Chondrocyte (in vitro differentiated cells): ENCODE results near the gene MMRN1. TPM values are rescaled to one million over a fixed set of nuclear protein-coding genes. Genes with fewer than 3 reads are reported as not detected.

Experiments used
- DNase-seq: peaks from one replicate; pipeline ENCODE4 v3.0.0; 2021; ENCODE audit warnings: mixed read lengths, low spot score
- H3K27ac Mint-ChIP-seq: one replicate; pipeline ENCODE4 v1.8.0; 2021; ENCODE audit warnings: mild to moderate bottlenecking, moderate library complexity, mixed read lengths; ENCODE audit not compliant: unreplicated experiment
- H3K27me3 Mint-ChIP-seq: 2 replicates; pipeline ENCODE4 v1.8.0; 2021; ENCODE audit warnings: low read depth, mixed read lengths
- H3K36me3 Mint-ChIP-seq: 2 replicates; pipeline ENCODE4 v1.8.0; 2021; ENCODE audit warnings: low read depth, mixed read lengths
- H3K4me1 Mint-ChIP-seq: 2 replicates; pipeline ENCODE4 v1.8.0; 2021; ENCODE audit warnings: low read depth, mild to moderate bottlenecking, mixed read lengths
- H3K4me3 Mint-ChIP-seq: one replicate; pipeline ENCODE4 v1.8.0; 2021; ENCODE audit warnings: mild to moderate bottlenecking, moderate library complexity, mixed read lengths; ENCODE audit not compliant: unreplicated experiment
- H3K9me3 Mint-ChIP-seq: 2 replicates; pipeline ENCODE4 v1.8.0; 2021; ENCODE audit warnings: low read depth, mixed read lengths
- CTCF ChIP-seq: fragments of 200-600 bp; sonication (generic); IDR thresholded peaks from 2 replicates; pipeline ENCODE4 v1.5.0; 2021; ENCODE audit warnings: antibody characterized with exemption, mild to moderate bottlenecking, moderate library complexity
- total RNA-seq: library from RNA; stranded (reverse); gene quantifications from 3 replicates; pipeline ENCODE4 v1.2.1, GENCODE V29; 2021

MMRN1 gene
- total RNA-seq, 1 donor from 2014 or later, result not detected

- no peak for DNase-seq
- no peaks in the 10 kb centered on the region for H3K9me3 Mint-ChIP-seq
- H3K27ac Mint-ChIP-seq, result no peak overlapping the region
- H3K4me1 Mint-ChIP-seq, result no peaks in the 10 kb centered on the region
- peaks cover 23% of the 10 kb centered on the region for H3K27me3 Mint-ChIP-seq
- no peak for TF ChIP-seq CTCF
- H3K4me3 Mint-ChIP-seq, result no peak overlapping the region
- H3K36me3 Mint-ChIP-seq, result no peaks in the 10 kb centered on the region
Measured at GRCh38 chr4:89995006-89995405, 100.4 kb downstream of the MMRN1 start.

DNA sequence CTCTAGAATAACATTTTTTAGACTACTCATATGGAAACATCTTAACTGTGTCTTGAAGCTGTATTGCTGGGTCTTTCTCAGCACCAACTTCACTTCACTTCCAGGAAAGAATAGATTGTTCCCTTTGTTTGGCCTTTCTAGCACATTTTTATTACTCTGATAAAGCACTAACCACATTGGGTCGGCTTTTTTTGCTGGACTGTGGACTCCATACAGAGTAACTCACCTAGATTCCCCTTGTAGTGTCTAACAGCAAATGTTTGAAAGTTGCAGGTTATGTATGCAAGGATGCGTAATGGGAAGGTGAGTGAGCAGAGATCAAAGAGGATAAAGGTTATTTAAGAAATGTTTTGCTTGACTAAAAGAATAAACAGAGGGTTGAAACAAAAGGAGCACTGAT, 101.2 kb downstream of the MMRN1 start:
- no peaks in the 10 kb centered on the region for H3K36me3 Mint-ChIP-seq
- DNase-seq, result no peak
- H3K27ac Mint-ChIP-seq, result no peak overlapping the region
- no peak overlapping the region for H3K4me3 Mint-ChIP-seq
- H3K4me1 Mint-ChIP-seq, result no peaks in the 10 kb centered on the region
- H3K27me3 Mint-ChIP-seq, result peaks cover 23% of the 10 kb centered on the region
- no peaks in the 10 kb centered on the region for H3K9me3 Mint-ChIP-seq
- no peak for TF ChIP-seq CTCF

DNA sequence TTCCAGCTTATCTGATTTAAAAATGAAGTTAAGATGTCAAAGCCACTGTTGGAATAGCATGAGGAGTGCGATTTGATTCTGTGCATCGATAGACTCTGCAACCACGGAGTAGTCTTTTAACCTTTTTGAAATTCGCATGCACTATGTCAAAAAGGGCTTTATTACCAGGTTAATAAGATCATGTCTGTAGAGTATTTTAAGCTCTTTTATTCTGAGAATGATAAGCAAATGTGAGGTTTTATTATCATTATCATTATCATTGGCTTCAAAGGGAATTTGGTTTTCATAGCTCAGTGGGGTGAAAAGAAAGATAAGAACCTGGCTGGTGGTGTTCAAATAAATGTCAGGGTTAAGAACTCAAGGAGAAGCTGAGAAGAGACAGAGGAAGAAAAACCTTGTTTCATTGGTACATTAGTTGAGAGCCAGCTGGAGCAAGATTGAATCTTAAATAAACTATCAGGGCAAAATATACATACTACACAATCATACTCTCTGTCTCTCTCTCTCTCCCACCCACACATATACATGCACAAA, 102.6 kb downstream of the MMRN1 start:
- Mint-ChIP-seq H3K4me1 (no peaks in the 10 kb centered on the region), H3K27me3 (peaks cover 19% of the 10 kb centered on the region), H3K9me3 (no peaks in the 10 kb centered on the region), H3K4me3 (no peak overlapping the region), H3K36me3 (no peaks in the 10 kb centered on the region), H3K27ac (no peak overlapping the region)
- TF ChIP-seq CTCF, result no peak
- no peak for DNase-seq

DNA sequence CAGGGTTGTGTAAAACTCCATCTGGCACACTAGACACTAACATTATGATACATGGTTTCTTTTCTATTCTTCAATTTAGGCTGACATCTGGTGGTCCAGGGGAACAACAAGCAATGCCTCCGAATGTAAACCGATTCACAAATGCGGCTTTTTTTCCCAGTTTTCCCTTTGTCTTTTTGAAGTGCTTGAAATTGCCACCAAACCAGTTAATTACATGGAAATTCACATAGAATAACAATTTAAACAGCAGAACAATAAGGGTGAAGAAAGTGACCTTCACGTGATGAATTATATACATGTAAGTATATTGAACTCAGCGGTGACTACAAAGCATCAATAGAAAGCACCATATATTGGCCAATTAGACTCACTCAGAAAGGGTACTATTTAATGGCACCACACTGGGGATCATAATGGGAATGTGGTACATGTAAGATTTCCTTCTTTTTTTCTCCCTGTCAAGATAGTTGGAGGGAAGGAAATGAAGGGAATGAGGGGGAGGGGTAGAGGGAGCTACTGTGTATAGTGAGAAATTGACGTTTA, 103.9 kb downstream of the MMRN1 start:
- H3K4me3 Mint-ChIP-seq, result no peak overlapping the region
- DNase-seq, result no peak
- TF ChIP-seq CTCF, result no peak
- no peaks in the 10 kb centered on the region for H3K9me3 Mint-ChIP-seq
- H3K27me3 Mint-ChIP-seq, result peaks cover 17% of the 10 kb centered on the region
- H3K36me3 Mint-ChIP-seq, result no peaks in the 10 kb centered on the region
- H3K4me1 Mint-ChIP-seq, result no peaks in the 10 kb centered on the region
- H3K27ac Mint-ChIP-seq, result no peak overlapping the region

- TF ChIP-seq CTCF, result no peak
- H3K9me3 Mint-ChIP-seq, result no peaks in the 10 kb centered on the region
- no peak overlapping the region for H3K4me3 Mint-ChIP-seq
- peaks cover 15% of the 10 kb centered on the region for H3K27me3 Mint-ChIP-seq
- no peak overlapping the region for H3K27ac Mint-ChIP-seq
- DNase-seq, result no peak
- no peaks in the 10 kb centered on the region for H3K4me1 Mint-ChIP-seq
- H3K36me3 Mint-ChIP-seq, result no peaks in the 10 kb centered on the region
Measured at GRCh38 chr4:90001023-90001422, 106.4 kb downstream of the MMRN1 start.
